ENCODE data around the gene CSE1L. TPM values are rescaled to one million over a fixed set of nuclear protein-coding genes. Genes with fewer than 3 reads are reported as not detected.

The CSE1L gene
- total RNA-seq, 2 donors from 2014 or later: 33.3 to 82.7 TPM

- Histone ChIP-seq H3K27ac (no peak overlapping the region), H3K4me3 (no peak overlapping the region), H3K9me3 (no peaks in the 10 kb centered on the region), H3K9ac (ENCODE audit: low read depth in 2 of 2, low read length in 2 of 2) (no peak overlapping the region), H3K27me3 (no peaks in the 10 kb centered on the region), H3K36me3 (peaks cover 27% of the 10 kb centered on the region), H3K4me1 (no peaks in the 10 kb centered on the region)
- no peak for TF ChIP-seq CTCF (IDR thresholded peaks at IDR 0.05)
- intact Hi-C loops (cut with DNase I): no loop called here
- DNase-seq: no peak
Observed at GRCh38 chr20:49115564-49115963, 69.5 kb downstream of the CSE1L start.

GRCh38 chr20:49118307-49118706 is 72.2 kb downstream of the CSE1L start:
- peaks cover 27% of the 10 kb centered on the region for H3K36me3 ChIP-seq
- no peak overlapping the region for H3K9ac ChIP-seq (ENCODE audit: low read depth in 2 of 2, low read length in 2 of 2)
- no peaks in the 10 kb centered on the region for H3K4me1 ChIP-seq
- intact Hi-C loops (cut with DNase I): no loop called here
- TF ChIP-seq CTCF (IDR thresholded peaks at IDR 0.05): no peak
- H3K4me3 ChIP-seq: no peak overlapping the region
- H3K27ac ChIP-seq: no peak overlapping the region
- no peaks in the 10 kb centered on the region for H3K9me3 ChIP-seq
- H3K27me3 ChIP-seq: no peaks in the 10 kb centered on the region
- DNase-seq: no peak

- peaks cover 26% of the 10 kb centered on the region for H3K36me3 ChIP-seq
Observed at GRCh38 chr20:49119988-49120387, 73.9 kb downstream of the CSE1L start.

GRCh38 chr20:49122920-49123319 is 76.8 kb downstream of the CSE1L start:
- H3K4me3 ChIP-seq: no peak overlapping the region
- no peaks in the 10 kb centered on the region for H3K4me1 ChIP-seq
- no peak for TF ChIP-seq CTCF (IDR thresholded peaks at IDR 0.05)
- H3K9me3 ChIP-seq: no peaks in the 10 kb centered on the region
- H3K27ac ChIP-seq: no peak overlapping the region
- DNase-seq: no peak
- no peaks in the 10 kb centered on the region for H3K27me3 ChIP-seq
- H3K36me3 ChIP-seq: peaks cover 15% of the 10 kb centered on the region
- H3K9ac ChIP-seq (ENCODE audit: low read depth in 2 of 2, low read length in 2 of 2): no peak overlapping the region
- intact Hi-C loops (cut with DNase I): no loop called here

More at GRCh38 chr20:49119988-49120387, 73.9 kb downstream of the CSE1L start:
- H3K4me3 ChIP-seq: no peak overlapping the region
- H3K27me3 ChIP-seq: no peaks in the 10 kb centered on the region
- H3K27ac ChIP-seq: no peak overlapping the region
- H3K9ac ChIP-seq (ENCODE audit: low read depth in 2 of 2, low read length in 2 of 2): no peak overlapping the region
- TF ChIP-seq CTCF (IDR thresholded peaks at IDR 0.05): no peak
- H3K4me1 ChIP-seq: no peaks in the 10 kb centered on the region
- no peak for DNase-seq
- H3K9me3 ChIP-seq: no peaks in the 10 kb centered on the region
- intact Hi-C loops (cut with DNase I): no loop called here

GRCh38 chr20:49123982-49124381 is 77.9 kb downstream of the CSE1L start:
- no peak for TF ChIP-seq CTCF (IDR thresholded peaks at IDR 0.05)
- Histone ChIP-seq H3K9me3 (no peaks in the 10 kb centered on the region), H3K9ac (ENCODE audit: low read depth in 2 of 2, low read length in 2 of 2) (no peak overlapping the region), H3K36me3 (peaks cover 10% of the 10 kb centered on the region), H3K27ac (no peak overlapping the region), H3K4me3 (no peak overlapping the region), H3K27me3 (no peaks in the 10 kb centered on the region), H3K4me1 (no peaks in the 10 kb centered on the region)
- no peak for DNase-seq
- intact Hi-C loops (cut with DNase I): no loop called here

Measured in colonic mucosa (tissue), 4 donors.